ENCODE results near the gene TMEM253.

- TF ChIP-seq CTCF (IDR thresholded peaks at IDR 0.05; ENCODE audit: low read depth, low read length, missing input control) (no peak), RAD21 (IDR thresholded peaks at IDR 0.05) (no peak), NR2F2 (IDR thresholded peaks at IDR 0.05) (no peak), MAX (IDR thresholded peaks at IDR 0.05) (no peak), YY1 (IDR thresholded peaks at IDR 0.05) (no peak), RXRA (IDR thresholded peaks at IDR 0.05) (no peak), ATF3 (IDR thresholded peaks at IDR 0.05) (no peak), GABPA (IDR thresholded peaks at IDR 0.05 in 1 of 2, conservative IDR thresholded peaks at IDR 0.05 in 1 of 2) (no peak), SP1 (IDR thresholded peaks at IDR 0.05) (no peak), HNF4G (IDR thresholded peaks at IDR 0.05) (no peak), JUND (IDR thresholded peaks at IDR 0.05) (no peak), EGR1 (IDR thresholded peaks at IDR 0.05; ENCODE audit: low read depth in 2 of 2) (no peak)
These were observed 11.0 kb upstream of the TMEM253 start for GRCh38 chr14:21089877-21090193.

Data from liver (tissue), 3 donors.